ENCODE data around the gene ALG13.
A peak's percentile ranks its signal among the peaks of the same experiment; 100 is the strongest.
"Not testable (repeated sequence)": the region's sequence is repeated elsewhere in the genome, so short reads cannot be mapped to it uniquely, and the experiment has no call there.

ALG13 gene

GRCh38 chrX:111680988-111681779, at the start of gene ALG13:
Gene ALG13, plus strand, starts transcription at chrX:111681170. Its CDS starts 49 bp downstream, at chrX:111681219.
- peaks cover 6% of the 10 kb centered on the region for H3K4me1 ChIP-seq (ENCODE audit: low read length)
- peaks cover 34% of the 10 kb centered on the region for H3K79me2 ChIP-seq (ENCODE audit: low read length)
- peak within 1 kb of the TSS; percentile 98 for H3K9ac ChIP-seq (ENCODE audit: low read length)

GRCh38 chrX:111634823-111635729, 45.9 kb upstream of the ALG13 start:
- Histone ChIP-seq H3K9me3 (ENCODE audit: insufficient read depth, low read length) (no peaks in the 10 kb centered on the region), H3K79me2 (ENCODE audit: low read length) (no peaks in the 10 kb centered on the region), H3K9ac (ENCODE audit: low read length) (no peak overlapping the region), H3K36me3 (replicated peaks; ENCODE audit: low read depth, low read length) (no peaks in the 10 kb centered on the region), H3K4me2 (ENCODE audit: low read length) (no peak overlapping the region), H2AFZ (ENCODE audit: low read depth, low read length) (no peak overlapping the region), H3K4me3 (ENCODE audit: low read length) (no peak overlapping the region), H3K27me3 (ENCODE audit: low read depth, low read length) (no peaks in the 10 kb centered on the region), H3K4me1 (ENCODE audit: low read length) (no peaks in the 10 kb centered on the region), H3K27ac (ENCODE audit: low read length) (no peak overlapping the region), H4K20me1 (ENCODE audit: insufficient read depth, low read length) (no peaks in the 10 kb centered on the region)
- TF ChIP-seq CTCF (IDR thresholded peaks at IDR 0.05; ENCODE audit: low read depth, low read length) (no peak), EZH2phosphoT487 (IDR thresholded peaks at IDR 0.05; ENCODE audit: low read depth) (no peak)

More at GRCh38 chrX:111680988-111681779, at the start of gene ALG13:
- Histone ChIP-seq H3K27me3 (ENCODE audit: low read depth, low read length) (no peaks in the 10 kb centered on the region), H3K36me3 (replicated peaks; ENCODE audit: low read depth, low read length) (peaks cover 24% of the 10 kb centered on the region), H3K27ac (ENCODE audit: low read length) (peak within 1 kb of the TSS; percentile 83), H3K4me3 (ENCODE audit: low read length) (peak within 1 kb of the TSS; percentile 98), H3K9me3 (ENCODE audit: insufficient read depth, low read length) (no peaks in the 10 kb centered on the region), H4K20me1 (ENCODE audit: insufficient read depth, low read length) (peaks cover 11% of the 10 kb centered on the region), H2AFZ (ENCODE audit: low read depth, low read length) (peak within 1 kb of the TSS; percentile 95), H3K4me2 (ENCODE audit: low read length) (peak within 1 kb of the TSS; percentile 89)
- TF ChIP-seq EZH2phosphoT487 (IDR thresholded peaks at IDR 0.05; ENCODE audit: low read depth) (no peak), CTCF (IDR thresholded peaks at IDR 0.05; ENCODE audit: low read depth, low read length) (peak; percentile 60)

- TF ChIP-seq CTCF (IDR thresholded peaks at IDR 0.05; ENCODE audit: low read depth, low read length) (no peak), EZH2phosphoT487 (IDR thresholded peaks at IDR 0.05; ENCODE audit: low read depth) (no peak)
- Histone ChIP-seq H3K4me2 (ENCODE audit: low read length) (no peak overlapping the region), H3K36me3 (replicated peaks; ENCODE audit: low read depth, low read length) (no peaks in the 10 kb centered on the region), H3K9me3 (ENCODE audit: insufficient read depth, low read length) (no peaks in the 10 kb centered on the region), H3K27ac (ENCODE audit: low read length) (no peak overlapping the region), H4K20me1 (ENCODE audit: insufficient read depth, low read length) (no peaks in the 10 kb centered on the region), H3K4me3 (ENCODE audit: low read length) (no peak overlapping the region), H3K27me3 (ENCODE audit: low read depth, low read length) (no peaks in the 10 kb centered on the region), H3K79me2 (ENCODE audit: low read length) (no peaks in the 10 kb centered on the region), H2AFZ (ENCODE audit: low read depth, low read length) (no peak overlapping the region), H3K4me1 (ENCODE audit: low read length) (no peaks in the 10 kb centered on the region), H3K9ac (ENCODE audit: low read length) (no peak overlapping the region)
Measured at GRCh38 chrX:111641969-111642368, 39.0 kb upstream of the ALG13 start.

GRCh38 chrX:111645165-111645564, 35.8 kb upstream of the ALG13 start:
- not testable (repeated sequence) for H3K4me3 ChIP-seq (ENCODE audit: low read length); H3K9me3 ChIP-seq (ENCODE audit: insufficient read depth, low read length); H3K27ac ChIP-seq (ENCODE audit: low read length); H3K36me3 ChIP-seq (replicated peaks; ENCODE audit: low read depth, low read length); H2AFZ ChIP-seq (ENCODE audit: low read depth, low read length); H3K9ac ChIP-seq (ENCODE audit: low read length); H3K27me3 ChIP-seq (ENCODE audit: low read depth, low read length); H4K20me1 ChIP-seq (ENCODE audit: insufficient read depth, low read length); H3K4me1 ChIP-seq (ENCODE audit: low read length); H3K79me2 ChIP-seq (ENCODE audit: low read length); H3K4me2 ChIP-seq (ENCODE audit: low read length)
